ENCODE measurements around the gene SLC39A11. TPM values are rescaled to one million over a fixed set of nuclear protein-coding genes. Genes with fewer than 3 reads are reported as not detected.
A peak's percentile ranks its signal among the peaks of the same experiment; 100 is the strongest.

Gene SLC39A11
- total and polyA plus RNA-seq, 2 of the 13 experiments (the other 11 are each of a cell fraction or from before 2014, with no cell fraction given) = 17.2 to 31.5 TPM

DNA sequence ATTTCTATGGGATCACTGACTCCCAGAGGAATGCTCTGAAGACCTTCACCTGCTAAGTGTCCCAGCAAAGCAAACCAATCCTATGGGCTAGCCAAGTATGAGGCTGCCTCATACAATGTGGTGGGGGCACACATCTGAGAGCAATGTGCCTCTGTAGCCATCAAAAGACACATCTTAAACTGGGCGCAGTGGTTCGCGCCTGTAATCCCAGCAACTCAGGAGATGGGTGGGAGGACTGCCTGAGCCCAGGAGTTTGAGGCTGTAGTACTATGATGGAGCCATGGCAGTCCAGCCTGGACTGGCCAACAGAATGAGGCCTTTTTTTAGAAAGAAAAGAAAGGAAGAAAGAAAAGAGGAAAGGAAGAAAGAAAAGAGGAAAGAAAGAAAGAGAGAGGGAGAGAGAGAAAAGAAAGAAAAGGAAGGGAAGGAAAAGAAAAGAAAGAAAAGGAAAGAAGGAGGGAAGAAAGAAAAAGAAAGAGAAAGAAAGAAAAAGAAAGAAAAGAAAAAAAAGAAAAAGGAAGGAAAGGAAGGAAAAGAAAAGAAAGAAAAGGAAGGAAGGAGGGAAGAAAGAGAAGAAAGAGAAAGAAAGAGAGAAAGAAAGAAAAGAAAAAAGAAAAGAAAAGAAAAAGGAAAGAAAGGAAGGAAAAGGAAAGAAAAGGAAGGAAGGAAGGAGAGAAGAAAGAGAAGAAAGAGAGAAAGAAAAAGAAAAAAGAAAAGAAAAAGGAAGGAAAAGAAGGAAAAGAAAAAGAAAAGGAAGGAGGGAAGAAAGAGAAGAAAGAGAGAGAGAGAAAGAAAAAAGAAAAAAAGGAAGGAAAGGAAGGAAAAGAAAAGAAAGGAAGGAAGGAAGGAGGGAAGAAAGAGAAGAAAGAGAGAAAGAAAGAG, 430.3 kb downstream of the SLC39A11 start (continued):
- TF ChIP-seq ZNF512 (CRISPR knock-in tag; IDR thresholded peaks at IDR 0.05) (peak; percentile 96), ZBTB33 (CRISPR knock-in tag; IDR thresholded peaks at IDR 0.05) (0 out of 2 replicates have a peak, but pooled peaks have one; percentile 30), ZC3H13 (CRISPR knock-in tag; IDR thresholded peaks at IDR 0.05) (no peak), SRSF1 (optimal IDR thresholded peaks at IDR 0.05; ENCODE audit: low read depth, low read length) (no peak), MLX (CRISPR knock-in tag; IDR thresholded peaks at IDR 0.05) (no peak), ZNF101 (CRISPR knock-in tag; IDR thresholded peaks at IDR 0.05; ENCODE audit: borderline replicate concordance, low read depth) (no peak), ZSCAN22 (CRISPR knock-in tag; IDR thresholded peaks at IDR 0.05) (no peak), KDM2A (CRISPR knock-in tag; IDR thresholded peaks at IDR 0.05; ENCODE audit: borderline replicate concordance, low read depth) (no peak), FOXK2 (IDR thresholded peaks at IDR 0.05) (0 out of 2 replicates have a peak, but pooled peaks have one; percentile 25), ZKSCAN8 (CRISPR knock-in tag; IDR thresholded peaks at IDR 0.05; ENCODE audit: borderline replicate concordance) (no peak), GABPA (IDR thresholded peaks at IDR 0.05; ENCODE audit: low read depth, low read length) (no peak), GABPA (CRISPR knock-in tag; IDR thresholded peaks at IDR 0.05; ENCODE audit: low read depth) (no peak), HDAC2 (CRISPR knock-in tag; IDR thresholded peaks at IDR 0.05) (no peak)
- TF ChIP-seq, protein P1, sequence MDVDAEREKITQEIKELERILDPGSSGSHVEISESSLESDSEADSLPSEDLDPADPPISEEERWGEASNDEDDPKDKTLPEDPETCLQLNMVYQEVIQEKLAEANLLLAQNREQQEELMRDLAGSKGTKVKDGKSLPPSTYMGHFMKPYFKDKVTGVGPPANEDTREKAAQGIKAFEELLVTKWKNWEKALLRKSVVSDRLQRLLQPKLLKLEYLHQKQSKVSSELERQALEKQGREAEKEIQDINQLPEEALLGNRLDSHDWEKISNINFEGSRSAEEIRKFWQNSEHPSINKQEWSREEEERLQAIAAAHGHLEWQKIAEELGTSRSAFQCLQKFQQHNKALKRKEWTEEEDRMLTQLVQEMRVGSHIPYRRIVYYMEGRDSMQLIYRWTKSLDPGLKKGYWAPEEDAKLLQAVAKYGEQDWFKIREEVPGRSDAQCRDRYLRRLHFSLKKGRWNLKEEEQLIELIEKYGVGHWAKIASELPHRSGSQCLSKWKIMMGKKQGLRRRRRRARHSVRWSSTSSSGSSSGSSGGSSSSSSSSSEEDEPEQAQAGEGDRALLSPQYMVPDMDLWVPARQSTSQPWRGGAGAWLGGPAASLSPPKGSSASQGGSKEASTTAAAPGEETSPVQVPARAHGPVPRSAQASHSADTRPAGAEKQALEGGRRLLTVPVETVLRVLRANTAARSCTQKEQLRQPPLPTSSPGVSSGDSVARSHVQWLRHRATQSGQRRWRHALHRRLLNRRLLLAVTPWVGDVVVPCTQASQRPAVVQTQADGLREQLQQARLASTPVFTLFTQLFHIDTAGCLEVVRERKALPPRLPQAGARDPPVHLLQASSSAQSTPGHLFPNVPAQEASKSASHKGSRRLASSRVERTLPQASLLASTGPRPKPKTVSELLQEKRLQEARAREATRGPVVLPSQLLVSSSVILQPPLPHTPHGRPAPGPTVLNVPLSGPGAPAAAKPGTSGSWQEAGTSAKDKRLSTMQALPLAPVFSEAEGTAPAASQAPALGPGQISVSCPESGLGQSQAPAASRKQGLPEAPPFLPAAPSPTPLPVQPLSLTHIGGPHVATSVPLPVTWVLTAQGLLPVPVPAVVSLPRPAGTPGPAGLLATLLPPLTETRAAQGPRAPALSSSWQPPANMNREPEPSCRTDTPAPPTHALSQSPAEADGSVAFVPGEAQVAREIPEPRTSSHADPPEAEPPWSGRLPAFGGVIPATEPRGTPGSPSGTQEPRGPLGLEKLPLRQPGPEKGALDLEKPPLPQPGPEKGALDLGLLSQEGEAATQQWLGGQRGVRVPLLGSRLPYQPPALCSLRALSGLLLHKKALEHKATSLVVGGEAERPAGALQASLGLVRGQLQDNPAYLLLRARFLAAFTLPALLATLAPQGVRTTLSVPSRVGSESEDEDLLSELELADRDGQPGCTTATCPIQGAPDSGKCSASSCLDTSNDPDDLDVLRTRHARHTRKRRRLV (CRISPR knock-in tag; IDR thresholded peaks at IDR 0.05) = no peak
- TF ChIP-seq, protein P2, sequence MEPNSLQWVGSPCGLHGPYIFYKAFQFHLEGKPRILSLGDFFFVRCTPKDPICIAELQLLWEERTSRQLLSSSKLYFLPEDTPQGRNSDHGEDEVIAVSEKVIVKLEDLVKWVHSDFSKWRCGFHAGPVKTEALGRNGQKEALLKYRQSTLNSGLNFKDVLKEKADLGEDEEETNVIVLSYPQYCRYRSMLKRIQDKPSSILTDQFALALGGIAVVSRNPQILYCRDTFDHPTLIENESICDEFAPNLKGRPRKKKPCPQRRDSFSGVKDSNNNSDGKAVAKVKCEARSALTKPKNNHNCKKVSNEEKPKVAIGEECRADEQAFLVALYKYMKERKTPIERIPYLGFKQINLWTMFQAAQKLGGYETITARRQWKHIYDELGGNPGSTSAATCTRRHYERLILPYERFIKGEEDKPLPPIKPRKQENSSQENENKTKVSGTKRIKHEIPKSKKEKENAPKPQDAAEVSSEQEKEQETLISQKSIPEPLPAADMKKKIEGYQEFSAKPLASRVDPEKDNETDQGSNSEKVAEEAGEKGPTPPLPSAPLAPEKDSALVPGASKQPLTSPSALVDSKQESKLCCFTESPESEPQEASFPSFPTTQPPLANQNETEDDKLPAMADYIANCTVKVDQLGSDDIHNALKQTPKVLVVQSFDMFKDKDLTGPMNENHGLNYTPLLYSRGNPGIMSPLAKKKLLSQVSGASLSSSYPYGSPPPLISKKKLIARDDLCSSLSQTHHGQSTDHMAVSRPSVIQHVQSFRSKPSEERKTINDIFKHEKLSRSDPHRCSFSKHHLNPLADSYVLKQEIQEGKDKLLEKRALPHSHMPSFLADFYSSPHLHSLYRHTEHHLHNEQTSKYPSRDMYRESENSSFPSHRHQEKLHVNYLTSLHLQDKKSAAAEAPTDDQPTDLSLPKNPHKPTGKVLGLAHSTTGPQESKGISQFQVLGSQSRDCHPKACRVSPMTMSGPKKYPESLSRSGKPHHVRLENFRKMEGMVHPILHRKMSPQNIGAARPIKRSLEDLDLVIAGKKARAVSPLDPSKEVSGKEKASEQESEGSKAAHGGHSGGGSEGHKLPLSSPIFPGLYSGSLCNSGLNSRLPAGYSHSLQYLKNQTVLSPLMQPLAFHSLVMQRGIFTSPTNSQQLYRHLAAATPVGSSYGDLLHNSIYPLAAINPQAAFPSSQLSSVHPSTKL (CRISPR knock-in tag; IDR thresholded peaks at IDR 0.05) = no peak

Data from HepG2 (cell line).